Calu3 (cell line): ENCODE data around the gene KXD1. TPM values are rescaled to one million over a fixed set of nuclear protein-coding genes. Genes with fewer than 3 reads are reported as not detected.

ENCODE experiments used
- BruUV-seq: library from RNA; stranded (reverse); fragments of 400-500 nt; replicated peaks from 2 replicates; lab custom pipeline; 2021; lab: Mats Ljungman, UMichigan
- CTCF ChIA-PET: fragments of 300-600 bp; sonication (Branson Sonifier 250); formaldehyde crosslinking; loops from one replicate; lab custom pipeline; 2022; ENCODE audit warnings: antibody characterized with exemption; lab: Charles Lee
- DNase-seq: peaks from one replicate; pipeline ENCODE4 v3.0.0; 2022
- H3K27ac Mint-ChIP-seq: one replicate; pipeline ENCODE4 v1.8.0; 2022; ENCODE audit warnings: mixed read lengths; ENCODE audit not compliant: unreplicated experiment
- H3K27me3 Mint-ChIP-seq: one replicate; pipeline ENCODE4 v1.8.0; 2022; ENCODE audit warnings: mixed read lengths; ENCODE audit not compliant: unreplicated experiment
- H3K36me3 Mint-ChIP-seq: one replicate; pipeline ENCODE4 v1.8.0; 2022; ENCODE audit warnings: mild to moderate bottlenecking, moderate library complexity, mixed read lengths; ENCODE audit not compliant: insufficient read depth, unreplicated experiment
- H3K4me1 Mint-ChIP-seq: one replicate; pipeline ENCODE4 v1.8.0; 2022; ENCODE audit warnings: mild to moderate bottlenecking, low read depth, mixed read lengths; ENCODE audit not compliant: unreplicated experiment
- H3K4me3 Mint-ChIP-seq: one replicate; pipeline ENCODE4 v1.8.0; 2022; ENCODE audit warnings: mild to moderate bottlenecking, low read depth, moderate library complexity, mixed read lengths; ENCODE audit not compliant: unreplicated experiment
- H3K9me3 Mint-ChIP-seq: one replicate; pipeline ENCODE4 v1.8.0; 2022; ENCODE audit warnings: low read depth, mixed read lengths; ENCODE audit not compliant: unreplicated experiment
- CTCF ChIP-seq: fragments of 200-600 bp; IDR thresholded peaks from one replicate; pipeline ENCODE4 v1.8.0; 2022; ENCODE audit warnings: antibody characterized with exemption; ENCODE audit not compliant: unreplicated experiment
- intact Hi-C: fragments of 100-400 bp; cut with micrococcal nuclease; formaldehyde crosslinking; loops from one replicate; pipeline ENCODE4 v1.10.0; 2022; ENCODE audit not compliant: unreplicated experiment
- total RNA-seq: library from RNA; stranded (reverse); gene quantifications from 2 replicates; pipeline ENCODE4 v1.2.3, GENCODE V29; 2022

KXD1 gene
- total RNA-seq, 1 experiment from 2014 or later = 61.5 TPM

GRCh38 chr19:18529782-18530181, 27.9 kb upstream of the KXD1 start:
- Mint-ChIP-seq H3K9me3 (no peaks in the 10 kb centered on the region), H3K4me1 (no peaks in the 10 kb centered on the region), H3K4me3 (no peak overlapping the region), H3K27ac (no peak overlapping the region), H3K36me3 (no peaks in the 10 kb centered on the region), H3K27me3 (no peaks in the 10 kb centered on the region)
- no peak for DNase-seq
- intact Hi-C loops = no loop called here
- no peak for TF ChIP-seq CTCF
- CTCF ChIA-PET = no interaction called here
- no TSS peak for BruUV-seq

GRCh38 chr19:18531485-18531884, 26.2 kb upstream of the KXD1 start:
- H3K27me3 Mint-ChIP-seq = no peaks in the 10 kb centered on the region
- DNase-seq = no peak
- intact Hi-C loops = no loop called here
- TF ChIP-seq CTCF = no peak
- no peaks in the 10 kb centered on the region for H3K4me1 Mint-ChIP-seq
- H3K27ac Mint-ChIP-seq = no peak overlapping the region
- CTCF ChIA-PET = no interaction called here
- peaks cover 9% of the 10 kb centered on the region for H3K36me3 Mint-ChIP-seq
- no TSS peak for BruUV-seq
- no peak overlapping the region for H3K4me3 Mint-ChIP-seq
- no peaks in the 10 kb centered on the region for H3K9me3 Mint-ChIP-seq

- Mint-ChIP-seq H3K9me3 (no peaks in the 10 kb centered on the region), H3K4me3 (no peak overlapping the region), H3K27me3 (no peaks in the 10 kb centered on the region), H3K36me3 (peaks cover 12% of the 10 kb centered on the region), H3K4me1 (no peaks in the 10 kb centered on the region), H3K27ac (no peak overlapping the region)
- no peak for TF ChIP-seq CTCF
- intact Hi-C loops = no loop called here
- BruUV-seq = no TSS peak
- CTCF ChIA-PET = no interaction called here
- DNase-seq = no peak
These were observed 25.3 kb upstream of the KXD1 start for GRCh38 chr19:18532168-18532890.

- CTCF ChIA-PET = interaction anchor here (0.6 kb wide), 1 partner anchor 51 kb away, joined by 4 read pairs; no protein-coding TSS in a partner anchor
- BruUV-seq = no TSS peak
- H3K36me3 Mint-ChIP-seq = peaks cover 12% of the 10 kb centered on the region
- no peaks in the 10 kb centered on the region for H3K4me1 Mint-ChIP-seq
- TF ChIP-seq CTCF = no peak
- no peaks in the 10 kb centered on the region for H3K9me3 Mint-ChIP-seq
- H3K27me3 Mint-ChIP-seq = no peaks in the 10 kb centered on the region
- intact Hi-C loops = no loop called here
- DNase-seq = no peak
- no peak overlapping the region for H3K4me3 Mint-ChIP-seq
- no peak overlapping the region for H3K27ac Mint-ChIP-seq
These were observed 24.6 kb upstream of the KXD1 start for GRCh38 chr19:18533058-18533457.
